ENCODE measurements around the gene VPS37D.

DNA sequence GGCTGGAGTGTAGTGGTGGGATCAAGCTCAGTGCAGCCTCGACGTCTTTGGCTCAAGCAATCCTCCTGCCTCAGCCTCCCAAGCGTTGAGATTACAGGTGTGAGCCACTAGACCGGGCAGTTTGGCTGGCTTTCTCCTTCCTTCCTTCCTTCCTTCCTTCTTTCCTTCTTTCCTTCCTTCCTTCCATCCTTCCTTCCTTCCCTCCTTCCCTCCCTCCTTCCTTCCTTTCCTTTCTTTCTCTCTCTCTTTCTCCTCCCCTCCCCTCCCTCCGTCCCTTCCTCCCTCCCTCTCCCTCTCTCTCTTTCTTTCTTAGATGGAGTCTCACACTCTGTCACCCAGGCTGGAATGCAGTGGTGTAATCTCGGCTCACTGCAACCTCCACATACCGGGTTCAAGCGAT lies 7.6 kb upstream of the VPS37D start:
- TF ChIP-seq CTCF (IDR thresholded peaks at IDR 0.05) (no peak), RAD21 (IDR thresholded peaks at IDR 0.05; ENCODE audit: low read length) (no peak), ELF1 (IDR thresholded peaks at IDR 0.05) (no peak), POLR2AphosphoS5 (IDR thresholded peaks at IDR 0.05; ENCODE audit: low read depth, low read length) (no peak), EP300 (IDR thresholded peaks at IDR 0.05; ENCODE audit: borderline replicate concordance in 1 of 2, low read depth in 1 of 2, low read length in 1 of 2) (no peak), RCOR1 (IDR thresholded peaks at IDR 0.05; ENCODE audit: low read length) (no peak), NRF1 (IDR thresholded peaks at IDR 0.05; ENCODE audit: low read depth, low read length) (no peak), SIN3A (IDR thresholded peaks at IDR 0.05; ENCODE audit: borderline replicate concordance, low read depth, low read length) (no peak), REST (IDR thresholded peaks at IDR 0.05; ENCODE audit: low read depth, low read length) (no peak)
- TF ChIP-seq, protein P1, sequence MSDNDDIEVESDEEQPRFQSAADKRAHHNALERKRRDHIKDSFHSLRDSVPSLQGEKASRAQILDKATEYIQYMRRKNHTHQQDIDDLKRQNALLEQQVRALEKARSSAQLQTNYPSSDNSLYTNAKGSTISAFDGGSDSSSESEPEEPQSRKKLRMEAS (IDR thresholded peaks at IDR 0.05; ENCODE audit: low read depth), result no peak
- TF ChIP-seq, protein P2, sequence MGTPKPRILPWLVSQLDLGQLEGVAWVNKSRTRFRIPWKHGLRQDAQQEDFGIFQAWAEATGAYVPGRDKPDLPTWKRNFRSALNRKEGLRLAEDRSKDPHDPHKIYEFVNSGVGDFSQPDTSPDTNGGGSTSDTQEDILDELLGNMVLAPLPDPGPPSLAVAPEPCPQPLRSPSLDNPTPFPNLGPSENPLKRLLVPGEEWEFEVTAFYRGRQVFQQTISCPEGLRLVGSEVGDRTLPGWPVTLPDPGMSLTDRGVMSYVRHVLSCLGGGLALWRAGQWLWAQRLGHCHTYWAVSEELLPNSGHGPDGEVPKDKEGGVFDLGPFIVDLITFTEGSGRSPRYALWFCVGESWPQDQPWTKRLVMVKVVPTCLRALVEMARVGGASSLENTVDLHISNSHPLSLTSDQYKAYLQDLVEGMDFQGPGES (IDR thresholded peaks at IDR 0.05; ENCODE audit: low read depth, low read length), result no peak

Data from SK-N-SH (cell line).